Adrenal gland (tissue), 12 donors: ENCODE data around the gene SLC22A2. TPM values are rescaled to one million over a fixed set of nuclear protein-coding genes. Genes with fewer than 3 reads are reported as not detected.

Experiments
- DNase-seq, 7 donors: peaks; one replicate each; pipeline ENCODE4 v3.0.0-alpha.2; 2019 to 2020
- H3K27ac ChIP-seq, 5 donors: fragments of 200-600 bp; sonication (generic) in 4 of 5; 1 replicate in 3 of 5; 2 replicates in 2 of 5; pipeline versions ENCODE4 v1.5.1 to v1.8.0; 2016 to 2020; ENCODE audit warnings: mild to moderate bottlenecking in 1 of 5
- H3K27me3 ChIP-seq: fragments of 200-600 bp; 2 replicates; pipeline ENCODE4 v1.8.0; 2021
- H3K36me3 ChIP-seq, 2 donors: fragments of 200-600 bp; replicated peaks in 1 of 2; 1 replicate in 1 of 2; 2 replicates in 1 of 2; pipeline versions ENCODE4 v1.5.1 to v1.8.0; 2018 to 2022
- H3K4me1 ChIP-seq, 2 donors: fragments of 200-600 bp; replicated peaks in 1 of 2; 1 replicate in 1 of 2; 2 replicates in 1 of 2; pipeline versions ENCODE4 v1.5.1 to v1.8.0; 2018 to 2021
- H3K4me3 ChIP-seq, 4 donors: fragments of 200-600 bp; sonication (generic) in 3 of 4; one replicate each; pipeline ENCODE4 v1.5.1; 2016 to 2018
- H3K9me3 ChIP-seq, 3 donors: fragments of 200-600 bp; sonication (generic) in 1 of 3; replicated peaks in 1 of 3; 1 replicate in 2 of 3; 2 replicates in 1 of 3; pipeline versions ENCODE4 v1.5.1 to v1.8.0; 2016 to 2021
- CTCF ChIP-seq, 6 experiments: fragments of 450-650 bp in 4 of 6; fragments of 200-600 bp in 2 of 6; sonication (generic) in 1 of 6; IDR thresholded peaks; 1 replicate in 5 of 6; 2 replicates in 1 of 6; pipeline versions ENCODE4 v1.5.1 to v1.8.0; 2016 to 2021; ENCODE audit warnings: antibody characterized with exemption in 6 of 6, mild to moderate bottlenecking in 2 of 6, moderate library complexity in 1 of 6
- POLR2A ChIP-seq, 2 donors: fragments of 450-650 bp; IDR thresholded peaks; one replicate each; pipeline ENCODE4 v1.6.1; 2017; ENCODE audit warnings: antibody characterized with exemption in 2 of 2, mild to moderate bottlenecking in 2 of 2, moderate library complexity in 1 of 2
- WGBS, 4 donors: extraction: QIAGEN DNeasy Blood & Tissue Kit in 2 of 4; methylation state at CpG; one replicate each; pipeline versions ENCODE4 v1.1.5 to v1.1.7; 2013 to 2017; 5-methylcytosine and 5-hydroxymethylcytosine counted together
- intact Hi-C, 2 donors: fragments of 100-400 bp; cut with DNase I; formaldehyde crosslinking; loops; one replicate each; pipeline versions ENCODE4 v1.14.1 to v1.15.0; 2022 to 2023
- polyA plus RNA-seq, 3 donors: library from polyadenylated mRNA; stranded (reverse); fragments of 200-250 nt in 2 of 3; fragments of 350-450 nt in 1 of 3; fragmentation: Illumina TruSeq in 1 of 3; extraction: RNeasy Lipid Tissue Mini Kit (QIAGEN cat#74804) in 1 of 3; gene quantifications; one replicate each; pipeline ENCODE4 v1.2.3, GENCODE V29; 2013 to 2014
- total RNA-seq, 9 donors: library from RNA; depleted of rRNA in 4 of 9; stranded (reverse); fragments of >200 nt in 4 of 9; fragments of 120-200 nt in 1 of 9; fragmentation: NEBNext Ultra II Directional in 1 of 9; extraction: Animal tissue kit (Norgen Biotek cat#: 25700) in 1 of 9; gene quantifications; one replicate each; pipeline versions ENCODE4 v1.1.0 to v1.2.4, GENCODE V29; 2013 to 2023
- donor health status: healthy with polysubstance abuse.
- donor health status: Bipolar disorder and iron deficiency.
- donor health status: DM: yes; HTN: yes; CAD: no.
- donor health status: DM: no; HTN: no; CAD: no.
- donor health status: DM: no; HTN: no; CAD: no.
- donor health status: DM: yes; HTN: yes; CAD: no.

SLC22A2 gene
- total and polyA plus RNA-seq, 12 donors: not detected

- Histone ChIP-seq H3K9me3 (no peaks in the 10 kb centered on the region), H3K4me3 (no peak overlapping the region), H3K27ac (no peak overlapping the region), H3K27me3 (no peaks in the 10 kb centered on the region), H3K36me3 (no peaks in the 10 kb centered on the region), H3K4me1 (peaks cover 0 to 13% of the 10 kb centered on the region in 2 donors)
- DNase-seq: no peak
- WGBS, 4 donors: 40 to 66% (median 50%) methylated on average over 2 of the region's 2 CpGs
- TF ChIP-seq CTCF (IDR thresholded peaks at IDR 0.05) (no peak), POLR2A (IDR thresholded peaks at IDR 0.05) (no peak)
- intact Hi-C loops: no loop called here
Measured at GRCh38 chr6:160177220-160177619, 81.4 kb downstream of the SLC22A2 start.

GRCh38 chr6:160174681-160175080 is 83.9 kb downstream of the SLC22A2 start:
- no peaks in the 10 kb centered on the region for H3K27me3 ChIP-seq
- 38 to 73% (median 60%) methylated on average over 2 of the region's 2 CpGs for WGBS, 4 donors
- no peak overlapping the region for H3K4me3 ChIP-seq
- H3K27ac ChIP-seq: no peak overlapping the region
- intact Hi-C loops: no loop called here
- TF ChIP-seq CTCF (IDR thresholded peaks at IDR 0.05) (no peak), POLR2A (IDR thresholded peaks at IDR 0.05) (no peak)
- no peak for DNase-seq
- H3K4me1 ChIP-seq: peaks cover 0 to 13% of the 10 kb centered on the region in 2 donors
- H3K9me3 ChIP-seq: no peaks in the 10 kb centered on the region
- H3K36me3 ChIP-seq: no peaks in the 10 kb centered on the region

- WGBS, 4 donors: 76 to 83% (median 78%) methylated on average over 9 of the region's 9 CpGs
- Histone ChIP-seq H3K9me3 (no peaks in the 10 kb centered on the region), H3K4me1 (peaks cover 0 to 13% of the 10 kb centered on the region in 2 donors), H3K27ac (no peak overlapping the region), H3K27me3 (no peaks in the 10 kb centered on the region), H3K36me3 (no peaks in the 10 kb centered on the region), H3K4me3 (no peak overlapping the region)
- TF ChIP-seq CTCF (IDR thresholded peaks at IDR 0.05) (no peak), POLR2A (IDR thresholded peaks at IDR 0.05) (no peak)
- intact Hi-C loops: no loop called here
- DNase-seq: no peak
Measured at GRCh38 chr6:160173806-160174527, 84.7 kb downstream of the SLC22A2 start.

- Histone ChIP-seq H3K36me3 (no peaks in the 10 kb centered on the region), H3K4me1 (peaks cover 0 to 13% of the 10 kb centered on the region in 2 donors), H3K27ac (no peak overlapping the region), H3K27me3 (no peaks in the 10 kb centered on the region), H3K9me3 (no peaks in the 10 kb centered on the region), H3K4me3 (no peak overlapping the region)
- no peak for DNase-seq
- WGBS, 4 donors: 92 to 96% (median 94%) methylated on average over 5 of the region's 5 CpGs
- intact Hi-C loops: no loop called here
- TF ChIP-seq CTCF (IDR thresholded peaks at IDR 0.05) (no peak), POLR2A (IDR thresholded peaks at IDR 0.05) (no peak)
Measured at GRCh38 chr6:160172704-160173103, 85.9 kb downstream of the SLC22A2 start.
